ENCODE data around the gene SAMD4B. TPM values are rescaled to one million over a fixed set of nuclear protein-coding genes. Genes with fewer than 3 reads are reported as not detected.

The SAMD4B gene
- total RNA-seq, 1 experiment from 2014 or later: 135 TPM

DNA sequence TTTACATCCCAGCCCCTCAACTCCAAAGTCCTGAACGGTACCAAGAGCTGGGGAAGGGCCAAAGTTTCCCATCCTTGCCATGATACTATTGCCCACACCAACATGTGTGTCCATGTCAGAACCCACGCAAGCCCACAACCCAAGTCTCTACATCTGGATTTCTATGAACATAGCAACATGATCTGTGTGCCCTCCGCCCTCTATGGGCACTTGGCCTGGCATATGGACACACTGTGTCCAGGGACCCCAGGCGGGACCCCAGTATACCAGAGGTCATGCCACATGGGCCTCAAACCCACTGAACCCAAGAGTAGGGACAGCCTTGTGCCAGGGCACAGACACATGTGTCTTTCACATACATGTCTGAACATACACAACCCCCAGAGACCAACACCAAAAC is 23.5 kb upstream of the SAMD4B start:
- TF ChIP-seq, protein P1, sequence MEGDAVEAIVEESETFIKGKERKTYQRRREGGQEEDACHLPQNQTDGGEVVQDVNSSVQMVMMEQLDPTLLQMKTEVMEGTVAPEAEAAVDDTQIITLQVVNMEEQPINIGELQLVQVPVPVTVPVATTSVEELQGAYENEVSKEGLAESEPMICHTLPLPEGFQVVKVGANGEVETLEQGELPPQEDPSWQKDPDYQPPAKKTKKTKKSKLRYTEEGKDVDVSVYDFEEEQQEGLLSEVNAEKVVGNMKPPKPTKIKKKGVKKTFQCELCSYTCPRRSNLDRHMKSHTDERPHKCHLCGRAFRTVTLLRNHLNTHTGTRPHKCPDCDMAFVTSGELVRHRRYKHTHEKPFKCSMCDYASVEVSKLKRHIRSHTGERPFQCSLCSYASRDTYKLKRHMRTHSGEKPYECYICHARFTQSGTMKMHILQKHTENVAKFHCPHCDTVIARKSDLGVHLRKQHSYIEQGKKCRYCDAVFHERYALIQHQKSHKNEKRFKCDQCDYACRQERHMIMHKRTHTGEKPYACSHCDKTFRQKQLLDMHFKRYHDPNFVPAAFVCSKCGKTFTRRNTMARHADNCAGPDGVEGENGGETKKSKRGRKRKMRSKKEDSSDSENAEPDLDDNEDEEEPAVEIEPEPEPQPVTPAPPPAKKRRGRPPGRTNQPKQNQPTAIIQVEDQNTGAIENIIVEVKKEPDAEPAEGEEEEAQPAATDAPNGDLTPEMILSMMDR (conservative IDR thresholded peaks at IDR 0.05): no peak
- Histone ChIP-seq H3K23me2 (ENCODE audit: insufficient read length, low read depth, low read length, poor library complexity, severe bottlenecking) (peaks cover 6% of the 10 kb centered on the region), H2BK15ac (ENCODE audit: low read depth, low read length) (no peak overlapping the region), H2BK20ac (ENCODE audit: low read depth, low read length, poor library complexity, severe bottlenecking) (no peak overlapping the region), H2BK5ac (ENCODE audit: insufficient read length, low read length) (no peak overlapping the region), H4K91ac (ENCODE audit: insufficient read length, low read depth, low read length) (no peak overlapping the region), H3T11ph (ENCODE audit: low read length) (no peak overlapping the region), H3K4ac (ENCODE audit: low read depth, low read length) (no peak overlapping the region), H3K4me2 (ENCODE audit: insufficient read depth, insufficient read length, low read length) (no peak overlapping the region), H3K9ac (ENCODE audit: extremely low read depth, insufficient read length, low read length) (no peak overlapping the region), H3K56ac (ENCODE audit: insufficient read length, low read depth, low read length) (no peak overlapping the region), H2BK12ac (ENCODE audit: insufficient read length, low read depth, low read length) (no peak overlapping the region), H3K79me1 (ENCODE audit: insufficient read depth, low read depth, low read length, poor library complexity, severe bottlenecking) (no peaks in the 10 kb centered on the region), H3K27me3 (ENCODE audit: insufficient read depth, low read length) (no peaks in the 10 kb centered on the region; the same call in 1 of the 2 replicates), H3K23ac (ENCODE audit: insufficient read length, low read depth, low read length) (no peak overlapping the region), H3K79me2 (ENCODE audit: insufficient read depth, low read length) (no peaks in the 10 kb centered on the region), H3K4me1 (ENCODE audit: insufficient read depth, low read length) (no peaks in the 10 kb centered on the region), H4K5ac (ENCODE audit: insufficient read length, low read depth, low read length) (no peak overlapping the region), H2BK120ac (ENCODE audit: low read depth, low read length, poor library complexity, severe bottlenecking) (no peak overlapping the region), H2AFZ (ENCODE audit: low read length) (no peak overlapping the region), H2AK5ac (ENCODE audit: insufficient read length, low read length) (no peak overlapping the region), H4K8ac (replicated peaks; ENCODE audit: insufficient read length, low read depth, low read length) (no peak overlapping the region), H3K9me3 (ENCODE audit: control insufficient read depth, low read depth, low read length) (no peaks in the 10 kb centered on the region), H3K14ac (ENCODE audit: insufficient read depth, low read length) (no peak overlapping the region), H4K20me1 (ENCODE audit: control insufficient read depth, insufficient read depth, insufficient read length) (no peaks in the 10 kb centered on the region), H3K27ac (ENCODE audit: insufficient read length, low read depth, low read length) (no peak overlapping the region), H3K18ac (ENCODE audit: insufficient read length, low read depth, low read length) (no peak overlapping the region)
- Mint-ChIP-seq H3K4me3 (peak overlapping the region; percentile 75 to 96), H3K27me3 (ENCODE audit: low read depth) (peaks cover 50% of the 10 kb centered on the region), H3K27ac (no peak overlapping the region), H3K4me1 (peaks cover 7 to 18% of the 10 kb centered on the region in 2 experiments), H3K36me3 (ENCODE audit: insufficient read depth in 1 of 3, low read depth in 3 of 3) (peaks cover 3 to 5% (median 4%) of the 10 kb centered on the region in 3 experiments; a peak in 5 of 7 replicates), H3K9me3 (no peaks in the 10 kb centered on the region; a peak in 2 of 5 replicates)
- no CpG with 5 or more reads among the region's 4 CpGs for WGBS (ENCODE audit: extremely low coverage, insufficient read length, low lambda C conversion rate)
- DNase-seq: no peak
